ENCODE data around the gene CTRB1. TPM values are rescaled to one million over a fixed set of nuclear protein-coding genes. Genes with fewer than 3 reads are reported as not detected.

CTRB1 gene
- total and polyA plus RNA-seq, 2 experiments from 2014 or later = 0.21 TPM; not detected in 1

- no peak for TF ChIP-seq EZH2 (IDR thresholded peaks at IDR 0.05; ENCODE audit: borderline replicate concordance)
- TF ChIP-seq CTCF (IDR thresholded peaks at IDR 0.05; ENCODE audit: poor library complexity) = no peak
- peak overlapping the region; percentile 97 for H3K4me2 ChIP-seq
- H4K20me1 ChIP-seq (ENCODE audit: insufficient read depth, poor library complexity, severe bottlenecking) = peaks cover 82% of the 10 kb centered on the region
- peak overlapping the region; percentile 3 for H3K27ac ChIP-seq
- no peaks in the 10 kb centered on the region for H3K27me3 ChIP-seq
- WGBS (ENCODE audit: low lambda C conversion rate, missing lambda C conversion rate) = 74% methylated on average over 10 of the region's 10 CpGs
- H3K9me2 ChIP-seq (replicated peaks; ENCODE audit: insufficient read depth) = no peaks in the 10 kb centered on the region
- H3K4me1 ChIP-seq (ENCODE audit: insufficient read depth) = peaks cover 70% of the 10 kb centered on the region
- H3K9me3 ChIP-seq (ENCODE audit: low read depth) = no peaks in the 10 kb centered on the region
- peaks cover 97% of the 10 kb centered on the region for H3K79me2 ChIP-seq
- no peak overlapping the region for H2AFZ ChIP-seq
- DNase-seq (ENCODE audit: low spot score) = peak; percentile 8
- no peak overlapping the region for H3K4me3 ChIP-seq
- H3K36me3 ChIP-seq (replicated peaks; ENCODE audit: insufficient read depth, low read depth) = no peaks in the 10 kb centered on the region
Measured at GRCh38 chr16:75260851-75261589, 42.2 kb downstream of the CTRB1 start.

GRCh38 chr16:75261590-75262078 lies 42.8 kb downstream of the CTRB1 start:
- Histone ChIP-seq H2AFZ (no peak overlapping the region), H3K9me3 (ENCODE audit: low read depth) (no peaks in the 10 kb centered on the region), H3K79me2 (peaks cover 97% of the 10 kb centered on the region), H3K36me3 (replicated peaks; ENCODE audit: insufficient read depth, low read depth) (no peaks in the 10 kb centered on the region), H3K27ac (peak overlapping the region; percentile 99), H3K9me2 (replicated peaks; ENCODE audit: insufficient read depth) (no peaks in the 10 kb centered on the region), H3K4me2 (peak overlapping the region; percentile 97), H3K27me3 (no peaks in the 10 kb centered on the region), H4K20me1 (ENCODE audit: insufficient read depth, poor library complexity, severe bottlenecking) (peaks cover 76% of the 10 kb centered on the region), H3K4me1 (ENCODE audit: insufficient read depth) (peaks cover 70% of the 10 kb centered on the region), H3K4me3 (no peak overlapping the region)
- no peak for DNase-seq (ENCODE audit: low spot score)
- TF ChIP-seq EZH2phosphoT487 (IDR thresholded peaks at IDR 0.05; ENCODE audit: low read depth, severe bottlenecking, unreplicated experiment) = no peak
- TF ChIP-seq EZH2 (IDR thresholded peaks at IDR 0.05; ENCODE audit: borderline replicate concordance) = no peak
- TF ChIP-seq CTCF (IDR thresholded peaks at IDR 0.05; ENCODE audit: poor library complexity) = no peak
- 96% methylated on average over 3 of the region's 3 CpGs for WGBS (ENCODE audit: low lambda C conversion rate, missing lambda C conversion rate)

GRCh38 chr16:75262104-75262799 lies 43.5 kb downstream of the CTRB1 start:
- Histone ChIP-seq H4K20me1 (ENCODE audit: insufficient read depth, poor library complexity, severe bottlenecking) (peaks cover 70% of the 10 kb centered on the region), H3K4me1 (ENCODE audit: insufficient read depth) (peaks cover 67% of the 10 kb centered on the region), H3K27me3 (no peaks in the 10 kb centered on the region), H3K36me3 (replicated peaks; ENCODE audit: insufficient read depth, low read depth) (no peaks in the 10 kb centered on the region), H3K4me3 (no peak overlapping the region), H3K79me2 (peaks cover 91% of the 10 kb centered on the region), H3K9me2 (replicated peaks; ENCODE audit: insufficient read depth) (no peaks in the 10 kb centered on the region), H3K27ac (peak overlapping the region; percentile 99), H2AFZ (no peak overlapping the region), H3K4me2 (peak overlapping the region; percentile 97), H3K9me3 (ENCODE audit: low read depth) (no peaks in the 10 kb centered on the region)
- no peak for TF ChIP-seq EZH2 (IDR thresholded peaks at IDR 0.05; ENCODE audit: borderline replicate concordance)
- TF ChIP-seq EZH2phosphoT487 (IDR thresholded peaks at IDR 0.05; ENCODE audit: low read depth, severe bottlenecking, unreplicated experiment) = no peak
- TF ChIP-seq CTCF (IDR thresholded peaks at IDR 0.05; ENCODE audit: poor library complexity) = no peak
- WGBS (ENCODE audit: low lambda C conversion rate, missing lambda C conversion rate) = 80% methylated on average over 14 of the region's 14 CpGs
- DNase-seq (ENCODE audit: low spot score) = peak; percentile 76

Measured in hepatocyte (in vitro differentiated cells).